Measurements from ENCODE around the gene PRKACG. TPM values are rescaled to one million over a fixed set of nuclear protein-coding genes. Genes with fewer than 3 reads are reported as not detected.
A peak's percentile ranks its signal among the peaks of the same experiment; 100 is the strongest.

Gene PRKACG
- total RNA-seq, 2 donors from 2014 or later = not detected

- no peak for ATAC-seq
- intact Hi-C loops (cut with DNase I) = loop anchor here in 1 of 2 donors (5.0 to 10.0 kb wide), 2 partner anchors 325 to 447 kb away; partner anchors contain the start of gene PIP5K1B
Observed at GRCh38 chr9:69029535-69029934, 15.6 kb upstream of the PRKACG start.

GRCh38 chr9:69028754-69029153 lies 14.8 kb upstream of the PRKACG start:
- no peak for DNase-seq
- intact Hi-C loops (cut with DNase I) = loop anchor here in 1 of 2 donors (5.0 to 10.0 kb wide), 2 partner anchors 324 to 446 kb away; partner anchors contain the start of gene PIP5K1B
- ATAC-seq = no peak

More at GRCh38 chr9:69029535-69029934, 15.6 kb upstream of the PRKACG start:
- DNase-seq = no peak

DNA sequence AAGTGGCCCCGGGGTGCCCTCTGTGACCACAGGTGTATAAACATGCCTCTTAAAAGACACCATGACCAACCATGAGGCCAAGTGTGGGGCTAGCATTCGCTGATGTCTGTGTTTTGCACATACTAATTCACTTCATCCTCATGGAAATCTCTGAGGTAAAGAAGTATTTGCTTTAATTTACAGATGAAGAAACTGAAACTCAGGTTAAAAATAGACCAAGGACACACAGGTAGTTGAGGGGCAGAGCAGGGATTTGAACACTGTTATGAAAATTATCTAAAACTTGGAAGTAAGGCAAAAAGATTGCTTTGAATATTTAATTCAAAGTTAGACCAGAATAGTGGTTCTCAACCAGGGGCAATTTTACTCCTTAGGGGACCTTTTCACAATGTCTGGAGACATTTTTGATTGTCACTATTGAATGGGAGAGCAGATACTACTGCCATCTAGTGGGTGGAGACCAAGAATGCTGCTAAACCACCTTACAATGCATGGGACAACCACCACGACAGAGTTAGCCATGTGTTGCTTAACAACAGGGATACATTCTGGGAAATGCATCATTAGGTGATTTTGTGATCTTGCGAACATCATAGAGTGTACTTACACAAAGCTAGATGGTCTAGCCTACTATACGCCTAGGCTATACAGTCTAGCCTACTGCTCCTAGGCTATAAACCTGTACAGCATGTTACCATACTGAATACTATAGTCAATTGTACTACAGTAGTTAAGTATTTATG lies 13.6 kb upstream of the PRKACG start:
- no peak for DNase-seq
- peak; percentile 64 to 67 for ATAC-seq
- intact Hi-C loops (cut with DNase I) = loop anchor here (2.0 to 10.0 kb wide), 3 partner anchors 323 to 445 kb away; partner anchors contain the start of gene PIP5K1B (in 1 of the 2)

DNA sequence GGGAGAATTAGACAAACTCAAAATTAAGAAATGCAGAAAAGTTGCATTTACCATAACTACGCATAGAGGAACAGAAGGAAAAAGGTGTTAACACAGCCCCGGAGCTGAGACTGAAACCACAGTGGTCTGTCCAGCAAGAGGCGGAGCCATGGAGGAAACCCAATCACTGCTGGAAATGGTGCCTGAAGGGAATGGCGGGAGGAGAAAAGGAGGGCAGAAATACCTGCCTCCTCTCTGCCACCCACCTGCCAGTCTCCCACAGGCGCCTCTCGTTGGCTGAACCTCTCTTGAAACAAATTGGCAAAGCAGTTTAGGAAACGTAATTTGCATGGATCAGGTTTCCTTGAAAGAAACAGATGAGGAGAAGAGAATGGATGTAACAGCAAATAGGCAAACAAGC lies 9.7 kb upstream of the PRKACG start:
- intact Hi-C loops (cut with DNase I) = loop anchor here in 1 of 2 donors (10.0 kb wide), 1 partner anchor 319 kb away; the partner anchor contains the start of gene PIP5K1B
- DNase-seq = no peak

DNA sequence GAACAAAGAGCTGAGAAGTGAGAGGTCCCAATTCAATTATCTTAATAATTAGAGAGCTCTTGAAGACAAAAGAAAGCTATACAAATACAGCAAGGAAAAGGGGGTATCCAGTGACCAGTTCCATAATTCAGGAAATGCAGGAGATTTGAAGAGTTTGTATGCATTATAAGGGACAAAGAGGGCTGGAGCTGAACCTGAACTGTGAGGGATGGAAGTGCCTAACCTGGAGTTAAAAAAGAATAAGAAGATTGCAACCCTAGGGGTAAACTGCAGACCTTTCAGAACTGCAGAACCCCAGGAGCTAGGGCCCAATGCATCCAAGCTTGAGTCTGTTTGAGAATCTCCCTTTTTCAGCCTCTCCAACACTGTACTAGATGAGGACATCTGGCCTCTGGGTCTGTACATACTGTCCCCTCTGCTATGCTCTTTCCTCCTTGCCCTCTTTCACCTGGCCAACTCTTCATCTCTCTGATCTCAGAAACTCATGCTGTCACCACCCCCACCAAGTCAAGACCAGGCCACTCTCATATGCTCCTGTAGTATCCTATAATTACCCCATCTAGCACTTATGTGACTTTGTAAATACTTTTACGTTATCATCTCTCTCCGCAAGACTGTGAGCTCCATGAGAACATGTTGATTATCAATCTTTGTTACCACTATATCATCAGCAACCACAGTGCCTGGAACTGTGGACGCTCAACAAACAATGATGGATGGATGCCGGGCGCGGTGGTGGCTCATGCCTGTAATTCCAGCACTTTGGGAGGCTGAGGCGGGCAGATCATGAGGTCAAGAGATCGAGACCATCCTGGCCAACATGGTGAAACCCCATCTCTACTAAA lies 6.6 kb upstream of the PRKACG start:
- ATAC-seq = no peak

More for the DNA sequence above, 9.7 kb upstream of the PRKACG start:
- ATAC-seq = peak in 1 of 2 donors; percentile 61

DNA sequence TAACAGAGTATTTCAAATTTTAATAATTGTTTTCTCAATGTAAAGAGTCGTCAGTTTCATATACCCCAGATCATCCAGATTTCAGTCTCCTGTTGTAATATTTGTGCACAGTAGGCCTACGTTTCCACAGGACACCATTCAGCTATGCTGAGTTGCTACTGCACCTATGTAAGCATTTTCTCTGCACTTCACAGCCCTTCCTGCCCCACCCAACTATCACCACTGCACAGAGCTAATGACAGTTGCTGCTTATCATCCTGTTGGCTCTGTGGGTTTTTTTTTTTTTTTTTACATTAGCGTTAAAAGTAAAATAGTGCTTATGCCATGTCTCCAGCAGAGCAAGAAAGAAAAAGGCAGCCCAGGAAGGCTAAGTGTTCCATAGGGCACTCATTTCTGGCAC lies 5.9 kb upstream of the PRKACG start:
- DNase-seq (no peak), ATAC-seq (no peak)
- intact Hi-C loops (cut with DNase I) = loop anchor here (5.0 to 10.0 kb wide), 2 partner anchors 315 to 318 kb away; partner anchors contain the start of gene PIP5K1B (in 1 of the 2)

More for the DNA sequence above, 6.6 kb upstream of the PRKACG start:
- DNase-seq = no peak
- intact Hi-C loops (cut with DNase I) = loop anchor here in 1 of 2 donors (10.0 kb wide), 1 partner anchor 316 kb away; the partner anchor contains the start of gene PIP5K1B

GRCh38 chr9:69018737-69019136 lies 4.8 kb upstream of the PRKACG start:
- intact Hi-C loops (cut with DNase I) = loop anchor here in 1 of 2 donors (5.0 kb wide), 1 partner anchor 316 kb away; no protein-coding TSS in a partner anchor
- no peak for ATAC-seq

GRCh38 chr9:69016191-69017096 lies 2.5 kb upstream of the PRKACG start:
- intact Hi-C loops (cut with DNase I) = loop anchor here in 1 of 2 donors (5.0 kb wide), 1 partner anchor 314 kb away; no protein-coding TSS in a partner anchor
- ATAC-seq = no peak
- no peak for DNase-seq

More at GRCh38 chr9:69018737-69019136, 4.8 kb upstream of the PRKACG start:
- DNase-seq = no peak

- ATAC-seq (no peak), DNase-seq (no peak)
- intact Hi-C loops (cut with DNase I) = no loop called here
Observed at GRCh38 chr9:69013382-69013727, 558 bp downstream of the PRKACG start.

DNA sequence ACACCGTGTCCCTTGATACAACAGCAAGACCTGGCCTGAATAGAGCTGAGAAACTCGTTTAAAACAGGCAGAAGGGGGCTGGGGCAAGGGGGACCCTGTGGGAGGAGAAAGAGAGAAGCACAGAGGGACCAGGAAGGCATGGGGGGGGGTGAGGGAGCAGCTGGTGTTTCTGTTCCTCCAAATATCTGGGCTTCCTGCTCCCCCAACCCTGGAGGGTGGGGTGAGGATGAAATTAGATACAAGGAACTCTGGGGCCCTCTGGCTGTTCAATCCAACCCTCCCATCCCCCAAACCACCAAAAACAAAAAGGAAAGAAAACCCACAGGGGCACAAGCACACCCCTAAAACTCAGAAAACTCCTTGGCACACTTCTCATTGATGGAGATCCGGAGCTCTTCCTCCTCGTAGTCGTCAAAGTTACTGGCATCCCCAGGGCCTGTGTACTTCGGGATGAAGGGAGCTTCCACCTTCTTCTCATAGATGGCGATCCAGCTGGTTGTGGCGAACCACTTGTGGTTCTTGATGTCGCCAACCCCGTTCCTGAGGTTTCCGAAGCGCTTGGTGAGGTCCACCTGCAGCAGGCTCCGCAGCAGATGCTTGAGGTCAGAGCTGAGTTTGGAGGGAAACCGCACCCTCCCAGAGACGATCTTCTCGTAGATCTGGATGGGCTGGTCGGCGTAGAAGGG lies 1.1 kb downstream of the PRKACG start:
- ATAC-seq (no peak), DNase-seq (no peak)
- intact Hi-C loops (cut with DNase I) = no loop called here

GRCh38 chr9:69009708-69010107 lies 4.2 kb downstream of the PRKACG start:
- intact Hi-C loops (cut with DNase I) = loop anchor here in 1 of 2 donors (10.0 kb wide), 1 partner anchor 425 kb away; no protein-coding TSS in a partner anchor
- DNase-seq = no peak
- no peak for ATAC-seq

DNA sequence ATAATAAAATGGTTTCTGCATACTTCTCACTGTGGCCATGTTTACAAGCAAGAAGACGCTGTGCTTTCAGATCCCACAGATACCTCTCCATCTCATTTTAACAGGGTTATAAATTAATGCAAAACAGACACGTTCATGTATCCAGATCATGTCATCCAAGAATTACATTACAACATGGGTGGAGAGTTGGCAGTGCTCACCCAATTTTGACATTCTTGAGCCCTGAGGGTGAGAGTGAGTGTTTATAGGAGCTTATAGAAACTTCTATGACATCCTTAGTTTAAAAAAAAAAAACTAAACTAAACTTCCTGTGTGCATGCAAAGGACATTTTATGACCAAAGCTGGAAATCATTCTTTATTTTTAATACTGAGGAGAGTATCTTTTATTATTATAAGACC lies 9.1 kb downstream of the PRKACG start:
- intact Hi-C loops (cut with DNase I) = loop anchor here in 1 of 2 donors (10.0 kb wide), 1 partner anchor 420 kb away; no protein-coding TSS in a partner anchor
- DNase-seq (no peak), ATAC-seq (no peak)

- intact Hi-C loops (cut with DNase I) = loop anchor here in 1 of 2 donors (10.0 kb wide), 1 partner anchor 418 kb away; no protein-coding TSS in a partner anchor
- DNase-seq = no peak
- no peak for ATAC-seq
Observed at GRCh38 chr9:69003051-69003450, 10.9 kb downstream of the PRKACG start.

DNA sequence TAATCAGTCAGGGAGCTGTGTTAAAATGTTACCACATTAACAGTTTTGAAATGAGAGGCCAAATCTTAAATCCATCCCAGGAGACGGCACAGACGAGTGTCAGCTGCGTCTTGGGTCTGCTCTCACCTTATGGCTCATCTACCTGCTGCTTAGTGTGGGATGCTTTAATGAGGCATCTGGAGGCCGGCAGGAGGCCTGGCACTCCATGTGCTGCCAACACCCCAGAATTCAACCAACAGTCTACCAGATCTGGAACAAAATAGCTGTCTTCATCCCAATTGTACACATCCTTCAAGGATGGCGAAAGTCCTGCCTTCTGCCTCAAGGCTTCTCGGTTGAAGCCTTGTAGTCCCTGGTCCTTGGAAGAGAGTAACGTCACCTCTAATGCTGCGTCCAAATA lies 12.0 kb downstream of the PRKACG start:
- no peak for DNase-seq
- no peak for ATAC-seq
- intact Hi-C loops (cut with DNase I) = loop anchor here (2.0 to 10.0 kb wide), 2 partner anchors 417 kb away; no protein-coding TSS in a partner anchor

DNA sequence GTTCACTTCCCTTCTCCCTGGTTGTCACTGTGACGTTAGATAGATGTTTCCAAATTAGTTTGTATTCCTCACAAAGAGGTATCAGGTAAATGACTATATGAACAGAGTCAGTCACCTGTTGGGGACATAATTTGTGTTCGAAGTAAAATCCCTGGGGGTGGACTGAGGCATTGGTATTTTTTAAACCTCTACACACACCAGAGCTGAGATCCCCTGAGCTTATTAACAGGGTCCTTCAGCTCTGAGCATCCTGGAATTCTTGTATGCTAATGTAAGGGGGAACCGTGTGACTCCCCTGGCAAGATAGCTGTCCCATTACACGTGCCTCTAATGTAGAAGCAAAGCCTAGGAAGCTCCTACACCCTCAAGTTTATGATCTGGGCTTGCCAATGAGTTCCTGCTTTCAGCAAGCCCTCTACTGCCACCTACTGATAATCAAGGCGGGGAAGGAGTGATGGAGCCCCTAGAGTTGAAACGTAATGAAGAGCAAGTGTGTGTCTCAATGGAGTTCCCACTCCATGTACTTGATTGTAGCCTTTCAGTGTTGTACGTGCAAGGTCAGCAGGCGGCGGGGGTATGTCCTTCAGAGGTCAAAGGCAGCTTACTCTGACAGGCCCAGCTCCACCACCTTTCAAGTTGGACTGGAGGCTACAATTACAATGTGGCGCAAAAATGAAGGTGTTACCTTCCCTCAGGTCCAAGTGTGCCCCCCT lies 14.4 kb downstream of the PRKACG start:
- DNase-seq = peak; percentile 60
- peak; percentile 93 to 95 for ATAC-seq
- intact Hi-C loops (cut with DNase I) = loop anchor here (2.0 to 10.0 kb wide), 6 partner anchors 85 to 415 kb away; partner anchors contain the start of gene PIP5K1B (in 1 of the 2)

- DNase-seq (no peak), ATAC-seq (peak; percentile 13 to 17)
- intact Hi-C loops (cut with DNase I) = loop anchor here in 1 of 2 donors (5.0 to 10.0 kb wide), 4 partner anchors 84 to 292 kb away; partner anchors contain the start of gene PIP5K1B
Observed at GRCh38 chr9:68998812-68999211, 15.1 kb downstream of the PRKACG start.

DNA sequence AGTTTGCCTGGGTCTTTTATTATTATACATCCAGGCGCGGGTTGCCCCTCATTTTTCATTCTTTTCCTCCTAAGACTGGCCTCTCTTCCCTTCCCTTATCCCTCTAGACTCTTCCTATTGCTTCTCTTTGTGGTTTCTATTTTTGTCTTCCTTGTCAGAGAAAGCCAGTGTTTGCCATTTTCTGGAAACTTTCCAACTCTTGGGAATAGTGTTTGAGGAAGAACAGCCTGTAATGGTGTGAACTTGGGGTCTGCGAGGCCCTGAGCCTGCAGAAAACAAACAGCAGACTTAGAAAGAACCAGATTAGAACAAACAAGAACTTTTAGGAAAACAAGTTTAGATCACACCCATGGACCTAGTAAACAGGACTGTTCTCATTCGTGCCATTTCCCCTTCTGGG lies 15.5 kb downstream of the PRKACG start:
- peak in 1 of 2 donors; percentile 43 for ATAC-seq
- intact Hi-C loops (cut with DNase I) = loop anchor here in 1 of 2 donors (5.0 to 10.0 kb wide), 4 partner anchors 84 to 291 kb away; partner anchors contain the start of gene PIP5K1B
- DNase-seq = no peak

Data from left cardiac atrium (tissue), 4 donors.